ENCODE measurements around the gene ATP2C1. TPM values are rescaled to one million over a fixed set of nuclear protein-coding genes. Genes with fewer than 3 reads are reported as not detected.

ATP2C1 gene
- total RNA-seq, 1 donor from 2014 or later, result 71.0 TPM

GRCh38 chr3:130974201-130974600 lies 80.3 kb downstream of the ATP2C1 start:
- DNase-seq (ENCODE audit: low spot score), result no peak

GRCh38 chr3:130975251-130975650 lies 81.4 kb downstream of the ATP2C1 start:
- DNase-seq (ENCODE audit: low spot score), result no peak

GRCh38 chr3:130976706-130977105 lies 82.8 kb downstream of the ATP2C1 start:
- no peak for DNase-seq (ENCODE audit: low spot score)

GRCh38 chr3:130979117-130979516 lies 85.2 kb downstream of the ATP2C1 start:
- DNase-seq (ENCODE audit: low spot score), result no peak

- DNase-seq (ENCODE audit: low spot score), result no peak
Measured at GRCh38 chr3:130981469-130981868, 87.6 kb downstream of the ATP2C1 start.

GRCh38 chr3:130990282-130990681 lies 96.4 kb downstream of the ATP2C1 start:
- no peak for DNase-seq (ENCODE audit: low spot score)

GRCh38 chr3:130991126-130991525 lies 97.2 kb downstream of the ATP2C1 start:
- DNase-seq (ENCODE audit: low spot score), result no peak

- no peak for DNase-seq (ENCODE audit: low spot score)
Measured at GRCh38 chr3:130992344-130992743, 98.5 kb downstream of the ATP2C1 start.

GRCh38 chr3:130997289-130997688 lies 103.4 kb downstream of the ATP2C1 start:
- no peak for DNase-seq (ENCODE audit: low spot score)

- DNase-seq (ENCODE audit: low spot score), result no peak
Measured at GRCh38 chr3:131001071-131001470, 107.2 kb downstream of the ATP2C1 start.

GRCh38 chr3:131004603-131005002 lies 110.7 kb downstream of the ATP2C1 start:
- DNase-seq (ENCODE audit: low spot score), result no peak

- DNase-seq (ENCODE audit: low spot score), result no peak
Measured at GRCh38 chr3:131007256-131007655, 113.4 kb downstream of the ATP2C1 start.

GRCh38 chr3:131007782-131008181 lies 113.9 kb downstream of the ATP2C1 start:
- DNase-seq (ENCODE audit: low spot score), result no peak

- no peak for DNase-seq (ENCODE audit: low spot score)
Measured at GRCh38 chr3:131008326-131008725, 114.4 kb downstream of the ATP2C1 start.

GRCh38 chr3:131009698-131010097 lies 115.8 kb downstream of the ATP2C1 start:
- DNase-seq (ENCODE audit: low spot score), result no peak

- no peak for DNase-seq (ENCODE audit: low spot score)
Measured at GRCh38 chr3:131018970-131019369, 125.1 kb downstream of the ATP2C1 start.

- no peak for DNase-seq (ENCODE audit: low spot score)
Measured at GRCh38 chr3:131020122-131020693, 126.3 kb downstream of the ATP2C1 start.

- DNase-seq (ENCODE audit: low spot score), result no peak
Measured at GRCh38 chr3:131025539-131025938, 131.7 kb downstream of the ATP2C1 start.

- DNase-seq (ENCODE audit: low spot score), result peak; percentile 95
Measured at GRCh38 chr3:131026321-131027151, 132.7 kb downstream of the ATP2C1 start, which contains the start of the genes ASTE1 and NEK11. ASTE1 (minus strand) TSS chr3:131026825; CDS start chr3:131025306, 1,519 bp downstream. NEK11 (plus strand) TSS chr3:131026877; CDS start chr3:131029709, 2,832 bp downstream.

GRCh38 chr3:131028844-131029243 lies 135.0 kb downstream of the ATP2C1 start:
- DNase-seq (ENCODE audit: low spot score), result no peak

- no peak for DNase-seq (ENCODE audit: low spot score)
Measured at GRCh38 chr3:131031660-131032059, 137.8 kb downstream of the ATP2C1 start.

- DNase-seq (ENCODE audit: low spot score), result no peak
Measured at GRCh38 chr3:131033480-131034080, 139.7 kb downstream of the ATP2C1 start.
